Fibroblast of upper back skin (primary cell): Measurements from ENCODE around the gene IL31.
"Not testable (repeated sequence)": the region's sequence is repeated elsewhere in the genome, so short reads cannot be mapped to it uniquely, and the experiment has no call there.

Experiments used
- DNase-seq: peaks from one replicate; pipeline ENCODE4 v3.0.0-alpha.2; 2013

IL31 gene

DNA sequence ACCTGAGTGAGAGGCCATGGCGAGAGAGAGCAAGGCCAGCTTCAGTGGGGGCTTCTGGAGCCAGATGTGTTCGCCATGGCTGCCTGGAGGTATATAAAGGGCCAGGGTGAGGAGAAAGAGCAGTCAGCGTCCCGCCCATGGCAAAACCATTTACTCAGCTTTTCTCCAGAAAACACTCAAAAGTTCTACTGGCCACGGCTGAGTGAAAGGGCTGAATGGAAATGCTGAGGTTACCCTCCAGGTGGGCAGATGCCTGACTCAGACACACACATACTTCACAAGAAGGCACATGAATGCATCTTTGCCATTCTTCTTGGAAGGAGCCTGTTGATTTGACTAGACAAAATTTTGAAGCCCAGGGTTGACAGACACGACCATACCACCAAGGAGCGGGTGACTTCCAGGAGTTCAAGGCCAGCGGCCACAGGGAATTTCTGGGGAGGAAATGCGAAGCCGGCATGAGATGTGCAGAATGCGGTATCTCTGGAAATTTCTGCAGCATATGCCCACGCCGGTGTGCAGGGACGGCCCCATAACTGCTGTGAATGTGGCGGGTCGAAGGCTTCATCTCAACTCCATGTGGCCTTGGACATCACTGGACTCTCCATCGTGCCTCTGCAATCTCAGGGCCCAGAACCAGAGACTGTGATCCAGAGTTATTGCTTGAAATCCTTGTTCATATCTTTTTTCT lies at the start of gene IL31:
IL31 (minus strand) TSS at position 67 of the 691 bp plus-strand sequence; CDS start at position 18, 49 bp downstream.
- DNase-seq = no peak

DNA sequence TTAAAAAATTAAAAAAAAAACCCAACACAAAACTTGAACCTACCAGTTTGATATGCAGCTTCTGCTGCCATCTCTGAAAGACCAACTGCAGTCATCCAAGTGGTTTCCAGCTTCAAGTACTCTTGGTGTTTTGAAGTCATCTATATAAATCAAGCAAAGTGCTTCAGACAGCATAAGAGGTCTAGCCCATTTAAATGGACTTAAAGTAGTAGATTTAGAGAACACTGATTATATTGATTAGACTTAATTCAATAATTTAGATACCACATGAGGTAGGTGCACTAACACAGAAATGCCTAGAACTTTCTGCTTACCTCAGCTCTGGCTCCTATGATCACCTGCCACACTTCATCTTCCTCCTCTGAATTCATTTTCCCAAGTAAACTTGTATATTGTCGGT lies 42.4 kb upstream of the IL31 start:
- no peak for DNase-seq

DNA sequence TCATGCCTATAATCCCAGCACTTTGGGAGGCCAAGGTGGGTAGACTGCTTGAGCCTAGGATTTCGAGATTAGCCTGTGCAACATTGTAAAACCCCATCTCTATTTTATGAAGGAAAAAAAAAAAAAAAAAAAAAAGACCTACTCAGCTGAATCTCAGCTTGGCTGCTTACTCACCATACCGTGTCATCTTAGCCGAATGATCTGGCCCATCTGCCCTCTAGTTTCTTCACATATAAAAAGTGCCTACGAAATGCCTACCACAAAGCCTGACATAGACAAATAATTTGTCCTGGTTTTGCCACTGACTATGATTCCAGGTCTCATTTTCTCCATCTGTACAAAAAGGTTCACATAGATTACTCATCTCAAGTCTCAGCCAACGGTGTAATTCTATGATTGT lies 41.8 kb upstream of the IL31 start:
- DNase-seq = no peak

DNA sequence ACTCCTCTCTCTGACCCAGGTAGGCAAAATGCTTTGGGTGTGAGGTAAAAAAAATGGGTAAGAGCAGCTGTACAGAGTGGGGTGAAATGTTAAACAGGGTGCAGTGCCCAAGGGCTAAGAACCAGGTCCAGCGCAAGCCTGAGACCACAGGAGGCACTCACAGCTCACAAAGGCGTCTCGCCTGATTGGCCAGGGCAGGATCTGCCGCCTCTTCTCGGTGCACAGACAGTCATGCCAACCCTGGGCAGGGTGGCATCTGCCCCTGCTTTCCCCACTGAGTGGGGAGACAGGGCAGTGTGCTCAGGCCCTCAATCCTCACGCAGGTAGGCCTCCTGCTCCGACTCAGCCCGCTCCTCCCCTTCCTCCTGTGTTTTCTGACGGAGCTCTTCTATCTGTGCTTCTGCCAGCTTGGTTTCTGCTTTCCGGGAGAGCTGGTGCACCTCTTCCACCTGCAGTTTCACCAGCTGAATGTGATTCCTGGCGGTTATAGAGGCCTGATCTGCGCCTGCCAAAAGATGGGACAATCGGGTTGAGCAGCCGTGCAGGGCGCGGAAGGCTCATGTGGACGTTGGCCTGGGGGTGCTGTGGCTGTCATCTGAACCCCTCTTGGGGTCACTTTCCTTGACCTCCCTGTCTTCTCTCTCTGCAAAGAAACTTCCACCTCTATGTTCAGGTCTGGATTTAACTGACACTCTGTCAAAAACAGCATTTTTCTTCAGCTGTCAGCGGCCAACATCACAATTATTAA lies 34.2 kb upstream of the IL31 start:
- DNase-seq = no peak

DNA sequence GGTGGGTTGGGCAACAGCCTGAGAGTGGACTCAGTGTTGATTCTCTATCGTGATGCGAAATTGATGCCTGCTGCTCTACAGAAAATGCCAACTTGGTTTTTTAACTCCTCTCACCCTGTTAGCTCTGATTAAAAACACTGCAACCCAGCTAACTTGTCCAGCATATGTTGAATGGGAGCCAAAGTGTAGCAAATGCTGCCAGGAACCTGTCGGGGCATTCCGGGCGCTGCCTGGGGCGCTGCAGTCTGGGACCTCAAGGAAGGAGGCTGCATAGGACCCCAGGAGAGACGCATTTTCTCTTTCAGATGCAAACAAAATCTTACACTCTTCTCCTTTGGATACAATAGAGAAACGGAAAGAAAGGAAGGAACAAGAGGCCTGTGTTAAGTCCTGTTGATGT lies 33.4 kb upstream of the IL31 start:
- DNase-seq = no peak

DNA sequence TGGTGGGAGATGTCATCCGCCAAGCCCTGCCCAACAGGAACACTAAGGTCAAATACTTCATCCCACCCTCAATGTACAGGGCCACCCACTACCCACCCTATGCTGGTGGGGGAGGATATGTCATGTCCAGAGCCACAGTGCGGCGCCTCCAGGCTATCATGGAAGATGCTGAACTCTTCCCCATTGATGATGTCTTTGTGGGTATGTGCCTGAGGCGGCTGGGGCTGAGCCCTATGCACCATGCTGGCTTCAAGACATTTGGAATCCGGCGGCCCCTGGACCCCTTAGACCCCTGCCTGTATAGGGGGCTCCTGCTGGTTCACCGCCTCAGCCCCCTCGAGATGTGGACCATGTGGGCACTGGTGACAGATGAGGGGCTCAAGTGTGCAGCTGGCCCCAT lies 33.0 kb upstream of the IL31 start:
- no peak for DNase-seq

DNA sequence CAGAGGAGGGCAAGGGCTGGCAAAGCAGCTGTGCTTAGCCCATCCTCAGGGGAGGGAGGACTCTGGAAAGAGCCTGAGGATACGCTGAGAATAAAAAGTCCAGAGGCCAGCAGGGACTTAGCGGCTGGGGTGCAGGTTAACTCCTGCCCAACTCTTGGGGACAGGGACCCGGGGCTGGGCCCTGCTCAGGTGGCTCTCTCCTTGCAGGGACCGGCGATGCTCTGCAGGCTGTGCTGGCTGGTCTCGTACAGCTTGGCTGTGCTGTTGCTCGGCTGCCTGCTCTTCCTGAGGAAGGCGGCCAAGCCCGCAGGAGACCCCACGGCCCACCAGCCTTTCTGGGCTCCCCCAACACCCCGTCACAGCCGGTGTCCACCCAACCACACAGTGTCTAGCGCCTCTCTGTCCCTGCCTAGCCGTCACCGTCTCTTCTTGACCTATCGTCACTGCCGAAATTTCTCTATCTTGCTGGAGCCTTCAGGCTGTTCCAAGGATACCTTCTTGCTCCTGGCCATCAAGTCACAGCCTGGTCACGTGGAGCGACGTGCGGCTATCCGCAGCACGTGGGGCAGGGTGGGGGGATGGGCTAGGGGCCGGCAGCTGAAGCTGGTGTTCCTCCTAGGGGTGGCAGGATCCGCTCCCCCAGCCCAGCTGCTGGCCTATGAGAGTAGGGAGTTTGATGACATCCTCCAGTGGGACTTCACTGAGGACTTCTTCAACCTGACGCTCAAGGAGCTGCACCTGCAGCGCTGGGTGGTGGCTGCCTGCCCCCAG lies 32.3 kb upstream of the IL31 start:
- DNase-seq = no peak

DNA sequence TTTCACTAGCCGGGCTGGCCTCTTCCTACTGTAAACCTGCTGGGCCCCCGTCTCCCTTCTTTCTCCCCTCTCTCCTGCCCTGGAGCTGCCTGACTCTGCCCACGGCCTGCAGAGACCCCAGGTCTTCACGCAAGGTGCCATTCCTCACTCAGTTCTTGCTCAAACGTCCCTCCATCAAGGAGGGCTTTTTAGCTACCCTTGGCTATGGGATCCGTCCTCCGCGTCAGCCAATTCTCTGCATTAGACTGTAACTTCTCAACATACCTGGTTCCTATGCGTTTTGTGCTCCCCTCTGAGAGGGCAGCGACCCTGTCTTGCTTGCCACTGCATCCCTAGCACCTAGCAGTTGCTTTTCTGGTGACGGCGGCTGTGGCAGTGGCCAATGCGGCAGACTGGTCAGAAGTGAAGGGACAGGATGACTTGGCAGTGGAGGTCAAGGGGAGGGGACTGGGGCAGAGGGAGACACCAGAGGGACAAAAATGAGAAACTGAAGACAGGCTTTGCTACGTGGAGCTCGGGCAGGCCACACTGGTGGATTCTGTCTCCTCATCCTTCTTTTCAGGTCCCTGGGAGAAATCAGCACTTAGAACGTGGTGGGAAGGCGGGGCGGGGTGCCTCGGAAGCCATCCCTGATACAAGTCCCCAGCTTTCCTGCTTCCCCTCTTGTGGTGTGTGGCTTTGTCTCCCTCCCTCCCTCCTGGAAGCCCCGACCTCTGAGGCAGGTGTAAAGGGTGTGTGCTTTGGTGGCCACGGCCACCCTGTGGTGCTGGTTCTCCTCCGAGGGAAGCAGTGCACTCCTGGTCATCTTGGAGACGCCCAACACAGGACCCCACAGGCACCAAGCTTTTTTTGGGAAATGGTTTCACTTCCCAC lies 31.3 kb upstream of the IL31 start:
- DNase-seq = no peak

DNA sequence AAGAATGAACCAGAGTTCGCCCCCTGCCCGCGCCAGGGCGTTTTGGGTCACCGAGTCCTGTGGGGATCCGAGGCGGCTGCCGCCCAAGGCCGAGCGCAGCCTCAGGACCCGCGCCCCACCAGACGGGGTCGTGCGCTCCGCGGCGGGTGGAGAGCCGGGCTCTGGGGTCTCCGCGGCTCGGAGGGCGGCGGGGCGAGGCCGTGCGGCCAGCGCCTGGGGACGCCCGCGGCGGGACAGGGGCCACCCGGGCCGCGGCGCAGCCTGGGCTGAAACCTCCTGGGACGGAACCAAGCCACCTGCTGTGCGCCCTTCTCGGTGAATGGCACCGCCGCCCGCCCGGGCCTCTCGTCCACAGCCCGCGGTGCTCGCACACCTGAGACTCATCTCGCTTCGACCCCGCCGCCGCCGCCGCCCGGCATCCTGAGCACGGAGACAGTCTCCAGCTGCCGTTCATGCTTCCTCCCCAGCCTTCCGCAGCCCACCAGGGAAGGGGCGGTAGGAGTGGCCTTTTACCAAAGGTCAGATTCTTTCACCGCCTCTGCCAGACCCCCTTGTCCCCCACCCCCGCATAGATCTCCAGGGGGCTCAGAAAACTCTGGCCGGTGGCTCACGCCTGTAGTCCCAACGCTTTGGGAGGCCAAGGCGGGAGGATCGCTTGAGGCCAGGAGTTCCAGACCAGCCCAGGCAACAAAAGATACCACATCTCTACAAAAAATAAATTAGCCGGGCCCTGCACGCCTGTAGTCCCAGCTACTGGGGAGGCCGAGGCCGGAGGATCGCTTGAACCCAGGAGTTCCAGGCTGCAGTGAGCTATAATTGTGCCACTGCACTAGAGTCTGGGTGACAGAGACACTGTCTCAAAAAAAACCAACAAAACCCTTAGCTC lies 30.4 kb upstream of the IL31 start:
- DNase-seq = no peak

DNA sequence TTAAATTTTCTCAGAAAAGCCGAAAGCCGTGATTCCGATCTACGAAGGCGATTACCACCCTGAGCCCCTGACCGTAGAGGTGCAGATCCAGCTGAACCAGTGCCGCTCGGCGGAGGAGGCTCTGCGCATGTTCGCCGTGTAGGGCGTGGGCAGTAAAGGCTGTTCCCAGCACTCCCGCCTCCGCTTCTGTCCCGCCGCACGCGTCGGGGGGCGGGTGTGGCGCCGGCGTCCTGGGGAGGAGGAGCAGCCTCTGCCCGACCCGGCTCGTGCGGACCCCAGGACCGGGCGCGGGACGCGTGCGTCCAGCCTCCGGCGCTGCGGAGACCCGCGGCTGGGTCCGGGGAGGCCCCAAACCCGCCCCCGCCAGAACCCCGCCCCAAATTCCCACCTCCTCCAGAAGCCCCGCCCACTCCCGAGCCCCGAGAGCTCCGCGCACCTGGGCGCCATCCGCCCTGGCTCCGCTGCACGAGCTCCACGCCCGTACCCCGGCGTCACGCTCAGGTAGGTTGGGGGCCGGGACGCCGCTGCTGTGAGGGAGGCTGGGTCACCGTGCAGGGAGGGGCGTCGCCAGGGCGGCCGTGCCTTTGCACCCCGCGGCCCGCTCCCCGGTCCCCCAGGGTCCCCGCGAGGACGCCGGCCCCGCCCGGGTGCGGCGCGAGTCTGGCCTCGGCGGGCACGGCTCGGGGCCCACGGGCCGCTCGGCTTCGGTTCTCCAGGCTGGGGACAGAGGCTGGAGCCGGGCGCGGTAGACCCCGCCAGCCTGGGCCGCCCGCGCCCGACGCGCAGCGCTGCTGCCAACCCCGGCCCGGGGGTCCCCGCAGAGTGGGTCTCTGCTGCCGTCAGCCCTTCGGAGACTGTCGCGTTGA lies 29.5 kb upstream of the IL31 start, which contains the start of gene B3GNT4:
B3GNT4 (plus strand) TSS at position 409 of the 866 bp plus-strand sequence. CDS start 910 bp downstream, outside the sequence.
- DNase-seq = peak; percentile 37

DNA sequence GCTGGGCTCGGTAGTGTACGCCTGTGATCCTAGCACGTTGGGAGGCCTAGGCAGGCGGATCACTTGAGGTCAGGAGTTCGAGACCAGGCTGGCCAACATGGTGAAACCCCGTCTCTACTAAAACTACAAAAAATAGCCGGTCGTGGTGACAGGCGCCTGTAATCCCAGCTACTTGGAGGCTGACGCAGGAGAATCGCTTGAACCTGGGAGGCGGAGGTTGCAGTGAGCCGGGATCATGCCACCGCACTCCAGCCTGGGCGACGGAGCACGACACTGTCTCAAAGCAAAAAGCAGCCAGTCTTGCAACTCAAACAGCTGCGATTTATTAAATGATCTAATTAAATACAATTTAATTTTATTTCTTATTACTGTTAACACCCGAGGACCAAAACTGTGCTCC lies 28.8 kb upstream of the IL31 start:
- not testable (repeated sequence) for DNase-seq

DNA sequence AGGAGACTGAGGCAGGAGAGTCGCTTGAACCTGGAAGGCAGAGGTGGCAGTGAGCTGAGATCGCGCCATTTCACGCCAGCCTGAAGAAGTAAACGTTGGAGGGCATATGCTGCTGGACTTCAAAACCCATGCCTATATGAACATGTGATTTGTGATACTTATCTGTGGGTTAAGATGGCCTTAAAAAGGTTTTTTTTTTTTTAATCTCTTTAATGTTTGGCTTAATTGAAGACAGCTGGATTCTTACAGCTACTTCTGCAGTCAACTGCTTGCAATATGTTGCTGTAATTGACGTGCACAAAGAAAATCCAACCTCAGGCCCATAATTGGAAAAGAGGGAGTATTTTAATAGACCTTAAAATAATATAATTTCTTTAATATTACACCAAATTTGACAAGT lies 28.0 kb upstream of the IL31 start:
- no peak for DNase-seq

DNA sequence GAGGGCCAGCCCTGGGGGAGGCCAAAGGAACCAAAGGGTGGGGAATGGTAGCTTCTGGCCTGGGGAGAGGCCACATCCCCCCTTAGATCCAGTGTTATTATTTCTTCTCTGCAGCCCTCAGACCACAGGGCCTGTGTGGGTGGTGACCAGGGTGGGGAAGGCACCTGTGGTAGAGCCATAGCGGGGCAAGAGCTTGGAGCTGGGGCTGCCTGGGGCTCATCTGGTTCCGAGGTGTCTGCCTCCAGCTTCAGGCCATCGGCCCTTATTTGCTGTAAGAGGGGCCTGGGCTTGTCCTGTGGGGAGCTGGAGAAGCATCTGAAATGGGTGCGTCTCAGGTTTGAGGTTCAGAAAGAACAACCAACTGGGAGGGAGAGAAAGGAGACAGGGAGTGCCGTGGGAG lies 27.4 kb upstream of the IL31 start:
- DNase-seq = no peak

DNA sequence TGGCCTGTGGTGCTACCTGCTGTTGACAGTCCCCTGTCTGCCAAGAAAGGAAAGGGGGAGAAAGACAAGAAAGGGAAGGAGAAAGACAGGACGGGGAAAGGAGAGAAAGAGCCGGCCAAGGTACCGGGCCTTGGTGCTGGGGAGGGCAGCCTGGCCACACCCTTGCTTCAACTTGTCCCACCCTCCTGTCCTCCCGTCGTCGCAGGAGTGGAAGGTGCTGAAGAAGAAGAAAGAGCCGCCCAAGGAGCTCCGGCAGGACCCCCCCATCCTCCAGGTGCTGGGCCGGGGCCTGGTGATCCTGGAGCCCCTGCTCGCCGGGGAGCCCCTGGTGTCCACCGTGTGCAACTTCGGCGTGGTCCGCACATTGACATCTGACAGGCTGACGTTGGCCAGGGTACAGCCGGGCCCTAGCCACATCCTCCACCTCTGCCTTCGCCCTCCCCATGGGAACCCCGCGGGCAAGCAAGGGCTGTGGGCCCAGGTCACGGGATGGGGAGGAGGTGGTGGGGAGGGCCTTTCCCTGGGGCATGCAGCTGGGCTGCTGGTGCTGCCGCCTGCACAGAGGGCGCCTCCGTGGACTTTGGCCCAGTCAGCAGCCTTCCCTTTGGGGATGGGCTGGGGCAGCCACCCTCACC lies 26.6 kb upstream of the IL31 start:
- no peak for DNase-seq

DNA sequence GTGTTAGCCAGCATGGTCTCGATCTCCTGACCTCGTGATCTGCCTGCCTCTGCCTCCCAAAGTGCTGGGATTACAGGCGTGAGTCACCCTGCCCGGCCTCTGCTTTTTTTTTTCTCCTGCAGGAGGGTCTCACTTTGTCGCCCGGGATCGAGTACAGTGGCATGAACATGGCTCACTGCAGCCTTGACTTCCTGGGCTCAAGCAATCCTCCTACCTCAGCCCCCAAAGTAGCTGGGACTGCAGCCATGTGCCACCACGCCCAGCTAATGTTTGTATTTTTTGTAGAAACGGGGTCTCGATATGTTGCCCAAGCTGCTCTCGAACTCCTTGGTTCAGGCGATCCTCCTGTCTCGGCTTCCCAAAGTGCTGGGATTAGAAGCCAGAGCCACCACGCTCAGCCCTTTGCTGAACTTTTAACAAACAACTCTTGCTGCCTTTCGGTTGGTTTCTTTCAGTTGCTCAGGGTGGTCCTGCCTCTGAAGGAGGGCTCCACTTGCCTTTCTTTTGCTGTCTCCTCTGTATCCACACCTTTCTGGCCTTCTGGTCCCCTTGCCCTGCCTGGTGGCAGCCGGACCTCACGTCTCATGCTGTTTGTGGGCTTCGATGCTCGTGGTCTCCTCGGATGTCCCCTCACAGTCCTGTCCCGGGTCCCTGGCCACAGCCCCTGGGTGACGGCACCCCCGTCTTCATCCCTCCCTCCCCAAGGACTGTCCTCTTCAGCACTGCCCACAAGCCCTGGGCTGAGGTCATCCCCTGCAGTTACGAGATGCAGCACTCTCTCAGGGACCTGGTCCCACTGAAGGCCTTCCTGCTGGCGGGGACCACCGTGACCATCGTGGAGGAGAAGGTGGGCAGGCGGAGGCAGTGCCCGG lies 25.7 kb upstream of the IL31 start:
- no peak for DNase-seq

DNA sequence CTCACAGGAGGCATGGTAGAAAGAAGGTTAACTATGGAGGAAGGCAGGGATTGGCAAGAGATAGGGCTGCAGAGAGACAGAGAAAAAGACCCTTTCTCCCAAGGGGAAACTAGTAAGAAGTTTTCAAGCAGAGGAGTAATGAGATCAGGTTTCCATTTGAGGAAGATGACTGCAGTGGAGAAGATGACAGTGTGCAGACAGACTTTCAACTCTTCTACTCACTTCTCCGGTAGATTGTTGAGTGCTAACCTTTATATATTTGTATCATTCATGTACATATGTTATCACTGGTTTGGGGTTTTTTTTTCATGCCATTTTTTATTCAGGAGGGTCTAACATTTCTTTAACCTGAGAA lies 23.6 kb upstream of the IL31 start:
- peak; percentile 21 for DNase-seq

DNA sequence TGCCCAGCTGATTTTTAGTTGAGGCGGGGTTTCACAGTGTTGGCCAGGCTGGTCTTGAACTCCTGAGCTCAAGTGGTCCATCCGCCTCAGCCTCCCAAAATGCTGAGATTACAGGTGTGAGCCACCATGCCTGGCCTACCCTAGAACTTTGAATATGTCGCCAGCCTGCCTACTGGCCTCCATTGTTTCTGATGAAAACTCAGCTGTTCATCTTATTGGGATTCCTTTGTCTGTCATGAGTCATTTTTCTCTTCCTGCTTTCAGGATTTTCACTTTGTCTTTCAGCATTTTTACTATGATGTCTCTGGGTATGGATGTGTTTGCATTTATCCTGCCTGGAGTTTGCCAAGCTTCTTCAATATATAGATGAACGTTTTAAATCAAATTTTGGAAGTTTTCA lies 21.4 kb upstream of the IL31 start:
- DNase-seq = no peak

DNA sequence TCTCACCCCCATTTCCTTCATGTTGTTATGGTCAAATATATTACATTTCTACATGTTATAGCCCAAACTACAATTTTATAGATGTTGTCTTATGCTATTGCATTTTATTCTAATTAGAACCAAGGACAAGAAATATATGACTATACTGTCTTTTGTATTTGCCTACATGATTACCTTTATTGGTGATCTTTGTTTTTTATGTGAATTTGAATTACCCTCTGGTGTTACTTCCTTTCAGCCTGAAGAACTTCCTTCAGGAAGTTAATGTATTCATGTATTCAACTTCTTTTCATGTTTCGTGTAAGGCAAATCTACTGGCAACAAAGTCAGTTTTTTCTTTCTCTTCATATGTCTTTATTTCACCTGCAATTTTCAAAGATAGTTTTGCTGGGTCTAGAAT lies 20.8 kb upstream of the IL31 start:
- no peak for DNase-seq

DNA sequence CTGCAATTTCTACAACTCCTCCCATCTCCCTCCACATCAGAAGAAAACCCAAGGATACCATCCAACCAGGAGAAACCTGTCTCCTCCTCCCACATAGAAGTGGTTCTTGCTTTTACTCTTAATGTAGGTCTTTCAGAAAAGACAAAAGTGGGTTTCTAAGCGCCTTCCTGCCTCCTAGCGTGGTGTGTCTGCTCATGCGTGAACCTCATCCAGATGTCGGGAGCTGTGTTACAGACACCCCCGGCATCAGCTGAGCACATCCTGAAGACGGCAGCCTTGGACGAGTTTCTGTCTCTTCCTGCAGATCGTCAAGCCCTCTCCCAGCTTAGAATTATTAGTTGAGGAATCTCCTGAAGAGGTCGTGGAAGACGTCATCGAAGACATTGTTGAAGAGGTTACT lies 18.4 kb upstream of the IL31 start:
- no peak for DNase-seq
